ENCODE results near the gene NPTX1.

Gene NPTX1

DNA sequence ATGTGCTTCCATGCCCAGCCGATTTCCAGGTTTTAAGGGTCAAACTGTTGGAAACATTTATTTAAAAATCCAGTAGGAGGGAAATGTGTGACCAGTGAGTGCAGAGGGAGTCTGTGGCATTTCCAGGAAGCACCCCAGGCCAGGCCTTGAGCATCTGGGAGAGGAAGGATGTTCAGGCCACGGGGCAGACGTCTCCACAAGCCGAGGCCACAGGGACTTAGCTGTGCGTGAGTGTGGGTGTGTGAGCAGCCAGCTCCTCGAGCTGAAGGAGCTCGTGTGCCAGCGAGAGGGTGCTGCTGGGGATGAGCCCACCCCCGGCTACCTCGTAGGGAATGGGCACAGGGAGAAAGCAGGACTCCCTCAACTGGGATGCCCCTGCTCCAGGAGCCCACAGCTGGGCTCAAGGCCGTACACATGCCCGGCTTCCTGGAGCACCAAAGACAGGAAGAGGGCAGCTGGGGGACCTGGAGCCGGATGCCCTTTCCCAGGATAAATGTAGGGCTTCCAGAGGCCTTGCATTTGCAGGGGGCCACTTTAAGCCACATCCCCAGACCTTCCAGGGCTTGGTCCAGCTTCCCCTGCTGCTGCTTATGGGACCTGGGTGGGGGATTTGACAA is 12.5 kb downstream of the NPTX1 start:
- in situ Hi-C loops (cut with HindIII; ENCODE audit: low sequenced_read_pairs), result no loop called here

GRCh38 chr17:80461528-80462160 is 14.8 kb downstream of the NPTX1 start:
- in situ Hi-C loops (cut with HindIII; ENCODE audit: low sequenced_read_pairs), result no loop called here

GRCh38 chr17:80460429-80460834 is 16.0 kb downstream of the NPTX1 start:
- in situ Hi-C loops (cut with HindIII; ENCODE audit: low sequenced_read_pairs), result no loop called here

GRCh38 chr17:80459234-80459633 is 17.2 kb downstream of the NPTX1 start:
- in situ Hi-C loops (cut with HindIII; ENCODE audit: low sequenced_read_pairs), result no loop called here

- in situ Hi-C loops (cut with HindIII; ENCODE audit: low sequenced_read_pairs), result no loop called here
Observed at GRCh38 chr17:80458016-80458415, 18.4 kb downstream of the NPTX1 start.

DNA sequence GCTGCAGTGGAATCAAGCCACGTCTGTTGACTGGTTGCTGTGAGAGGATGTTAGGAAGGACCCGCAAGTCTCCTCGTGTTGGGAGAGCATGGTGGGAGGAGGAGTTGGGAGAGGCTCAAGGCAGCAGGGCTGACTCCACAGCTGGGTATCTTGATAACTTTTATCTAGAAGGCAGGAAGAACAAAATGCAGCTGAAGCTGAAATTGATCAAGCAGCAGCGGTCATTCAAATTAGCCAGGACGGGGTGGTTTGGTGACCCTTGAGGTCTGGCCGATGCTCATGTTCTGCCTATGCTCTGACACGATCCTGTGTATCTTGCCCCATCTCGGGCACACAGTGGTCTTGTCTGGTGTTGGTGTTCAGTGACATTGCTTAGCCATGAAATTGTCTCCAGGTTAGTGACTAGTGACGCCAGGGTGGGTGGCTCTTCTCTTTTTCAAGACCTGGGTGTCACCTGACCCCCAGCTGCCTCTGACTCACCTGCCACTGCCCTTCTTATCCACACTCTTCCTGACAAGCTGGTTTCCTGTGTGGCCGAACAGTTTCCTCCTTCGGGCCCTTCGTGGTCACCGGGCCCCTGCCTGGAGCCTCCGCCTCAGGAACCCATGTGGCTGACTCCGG is 19.1 kb downstream of the NPTX1 start:
- in situ Hi-C loops (cut with HindIII; ENCODE audit: low sequenced_read_pairs), result no loop called here

DNA sequence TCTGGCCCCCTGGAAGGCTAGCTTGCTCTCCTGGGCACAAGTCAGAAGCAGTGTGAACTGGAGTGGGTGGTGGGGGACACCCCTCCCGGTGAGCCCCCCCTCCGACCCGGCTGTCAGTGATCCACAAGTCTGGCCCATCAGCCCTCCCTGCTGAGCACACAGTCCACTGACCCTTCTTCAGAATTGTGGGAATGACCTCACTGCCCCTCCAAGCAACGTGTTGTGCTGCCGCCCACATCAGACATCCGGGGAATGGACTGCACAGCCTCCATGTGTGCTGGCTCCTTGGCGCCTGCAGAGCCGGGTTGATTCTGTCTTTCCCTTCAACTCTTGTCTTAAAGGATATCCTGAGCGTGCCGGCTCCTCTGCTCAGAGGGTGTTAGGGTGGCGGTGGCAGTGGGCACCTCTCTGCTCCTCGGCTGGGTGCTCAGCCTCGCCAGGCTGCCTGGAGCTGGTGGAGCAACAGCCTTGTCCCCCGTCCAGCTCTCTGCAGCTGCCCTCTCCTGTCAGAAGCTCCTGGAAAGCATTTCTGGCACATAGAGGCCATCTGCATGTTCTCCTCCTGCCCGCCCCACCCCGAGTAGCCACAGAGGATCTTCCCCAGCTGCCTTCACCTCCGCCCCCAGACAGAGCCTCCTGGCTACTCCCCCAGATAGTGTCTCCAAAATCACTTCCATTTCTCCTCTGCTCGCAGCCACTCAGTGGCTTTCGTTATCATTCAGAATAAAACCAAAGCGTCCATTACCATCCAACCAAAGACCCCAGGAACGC is 19.8 kb downstream of the NPTX1 start:
- in situ Hi-C loops (cut with HindIII; ENCODE audit: low sequenced_read_pairs), result no loop called here

- in situ Hi-C loops (cut with HindIII; ENCODE audit: low sequenced_read_pairs), result no loop called here
Observed at GRCh38 chr17:80455784-80456183, 20.6 kb downstream of the NPTX1 start.

- in situ Hi-C loops (cut with HindIII; ENCODE audit: low sequenced_read_pairs), result no loop called here
Observed at GRCh38 chr17:80455336-80455710, 21.1 kb downstream of the NPTX1 start.

GRCh38 chr17:80454557-80455335 is 21.7 kb downstream of the NPTX1 start:
- in situ Hi-C loops (cut with HindIII; ENCODE audit: low sequenced_read_pairs), result no loop called here

- in situ Hi-C loops (cut with HindIII; ENCODE audit: low sequenced_read_pairs), result no loop called here
Observed at GRCh38 chr17:80453998-80454556, 22.3 kb downstream of the NPTX1 start.

DNA sequence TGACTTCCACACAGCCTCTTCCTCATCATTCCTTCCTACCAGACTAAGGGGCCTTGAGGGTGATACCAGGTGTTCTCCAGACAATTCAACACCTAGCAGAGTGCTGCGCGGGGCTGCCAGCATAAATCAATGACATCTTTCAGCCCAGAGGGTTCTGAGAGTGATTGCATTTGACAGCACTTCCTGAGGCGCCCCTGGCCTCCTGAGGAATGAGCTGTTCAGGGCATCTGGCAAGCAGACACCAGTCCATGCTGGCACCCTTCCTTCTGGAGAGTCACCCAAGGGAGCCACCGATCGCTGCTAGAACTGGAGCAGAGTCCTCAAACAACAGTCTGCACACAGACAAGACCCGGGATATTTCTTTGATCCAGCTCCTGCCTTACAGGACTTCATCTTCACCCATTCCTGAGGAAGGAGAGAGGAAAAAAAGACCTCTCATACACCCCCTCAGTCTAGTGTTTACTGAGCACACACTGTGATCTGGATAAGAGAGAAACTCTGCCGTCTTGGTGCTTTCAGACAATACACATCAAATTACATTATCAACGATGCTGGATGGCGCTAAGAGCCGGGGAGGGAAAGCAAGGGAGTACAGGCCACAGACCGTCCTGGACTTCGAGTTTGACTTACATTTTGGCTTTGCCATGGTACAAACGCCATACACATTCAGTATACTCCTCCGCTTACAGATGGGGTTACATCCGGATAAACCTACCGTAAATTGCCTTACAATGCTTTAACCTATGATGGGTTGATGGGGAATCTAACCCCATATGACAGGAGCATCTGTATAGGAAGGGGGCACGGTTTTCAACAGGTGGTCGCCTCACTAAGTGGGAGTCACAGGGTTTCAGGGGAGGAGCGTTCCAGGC is 23.0 kb downstream of the NPTX1 start:
- in situ Hi-C loops (cut with HindIII; ENCODE audit: low sequenced_read_pairs), result no loop called here

- in situ Hi-C loops (cut with HindIII; ENCODE audit: low sequenced_read_pairs), result no loop called here
Observed at GRCh38 chr17:80452173-80452915, 24.1 kb downstream of the NPTX1 start.

GRCh38 chr17:80451104-80451775 is 25.2 kb downstream of the NPTX1 start:
- in situ Hi-C loops (cut with HindIII; ENCODE audit: low sequenced_read_pairs), result no loop called here

DNA sequence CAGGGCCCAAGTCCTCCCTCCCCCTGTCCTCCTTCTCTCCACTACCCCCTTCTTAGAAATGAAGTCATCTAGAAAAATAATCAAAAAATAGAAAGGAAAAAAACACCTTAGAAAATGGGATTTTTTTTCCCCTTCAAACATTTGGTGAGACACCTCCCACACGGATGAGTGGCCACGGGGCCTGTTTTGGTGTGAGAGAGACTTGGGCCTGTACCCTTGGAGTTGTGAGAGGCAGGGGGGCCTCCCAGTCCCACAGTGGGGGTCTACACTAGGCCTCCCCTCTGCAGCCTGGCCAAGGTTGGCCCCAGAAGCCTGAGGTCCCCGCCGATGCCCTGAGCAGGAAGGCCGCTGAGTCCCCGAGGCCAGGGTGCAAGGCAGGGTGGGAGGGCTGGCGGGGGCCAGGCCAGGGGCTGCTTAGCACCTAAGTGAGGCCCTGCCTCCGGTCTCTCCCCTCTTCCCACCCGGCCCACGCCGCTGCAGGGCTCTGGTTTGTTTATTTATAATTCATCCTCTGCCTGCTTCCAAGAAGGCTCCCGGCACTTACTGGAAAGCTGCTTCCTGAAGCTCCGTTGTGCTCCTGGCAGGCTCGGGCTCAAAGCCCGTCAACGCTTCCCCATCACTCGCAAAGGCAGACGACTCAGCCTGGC is 26.4 kb downstream of the NPTX1 start:
- in situ Hi-C loops (cut with HindIII; ENCODE audit: low sequenced_read_pairs), result no loop called here

DNA sequence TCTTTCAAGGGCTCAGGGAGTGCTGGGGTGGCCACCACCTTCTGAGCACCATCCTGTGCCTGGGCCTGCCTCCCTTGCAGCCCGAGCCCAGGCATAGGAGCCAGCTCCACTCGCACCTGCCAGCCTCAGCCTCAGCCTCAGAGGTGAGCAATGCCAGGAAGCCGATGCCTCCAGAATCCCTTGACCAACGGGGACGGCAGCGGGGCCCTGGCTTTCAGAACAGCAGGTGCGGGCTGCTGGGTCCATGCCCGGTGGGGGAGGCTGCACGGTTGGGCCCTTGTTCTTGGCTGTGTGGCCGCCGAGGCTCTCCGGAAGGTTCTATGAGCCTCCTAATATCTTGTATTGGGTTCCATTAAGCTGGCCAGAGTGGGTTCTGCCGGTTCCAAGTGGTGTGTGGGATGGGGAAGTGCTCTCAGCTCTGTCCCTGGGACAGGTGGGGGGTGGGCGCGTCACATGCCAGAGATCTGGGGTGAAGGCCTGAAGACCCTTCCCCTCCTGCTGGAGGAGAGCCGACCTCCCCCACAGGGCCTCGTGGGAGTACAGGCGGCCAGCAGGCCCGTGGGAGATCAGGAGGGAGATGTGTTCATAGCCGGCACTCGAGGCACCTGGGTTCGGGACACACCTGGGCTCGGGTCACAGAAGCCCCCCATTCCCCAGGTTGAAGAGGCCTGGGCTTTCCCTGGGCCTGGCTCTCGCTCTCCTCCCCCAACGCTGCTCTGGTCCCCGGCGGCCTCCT is 27.0 kb downstream of the NPTX1 start:
- in situ Hi-C loops (cut with HindIII; ENCODE audit: low sequenced_read_pairs), result no loop called here

- in situ Hi-C loops (cut with HindIII; ENCODE audit: low sequenced_read_pairs), result no loop called here
Observed at GRCh38 chr17:80447790-80448189, 28.6 kb downstream of the NPTX1 start.
